ENCODE results near the gene PTK7. TPM values are rescaled to one million over a fixed set of nuclear protein-coding genes. Genes with fewer than 3 reads are reported as not detected.

Gene PTK7
- total RNA-seq, 6 donors from 2014 or later: 68.6 to 180 (median 89.4) TPM

DNA sequence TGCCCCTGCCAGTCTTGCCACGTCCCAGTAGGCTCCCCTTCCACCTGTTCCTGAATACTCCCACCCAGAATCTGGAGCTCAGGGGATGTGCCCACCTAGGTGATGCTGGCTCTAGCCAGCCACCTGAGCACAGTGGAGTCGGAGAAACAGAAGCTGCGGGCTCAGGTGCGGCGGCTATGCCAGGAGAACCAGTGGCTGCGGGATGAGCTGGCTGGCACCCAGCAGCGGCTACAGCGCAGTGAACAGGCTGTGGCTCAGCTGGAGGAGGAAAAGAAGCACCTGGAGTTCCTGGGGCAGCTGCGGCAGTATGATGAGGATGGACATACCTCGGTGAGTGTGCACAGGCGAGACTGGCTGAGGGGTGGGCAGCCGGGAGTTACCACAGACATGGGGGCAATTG lies 13.3 kb upstream of the PTK7 start:
- WGBS, 2 donors: 96 to 97% methylated on average over 11 to 12 of the region's 12 CpGs
- H3K9me3 ChIP-seq: no peaks in the 10 kb centered on the region
- peaks cover 20 to 27% (median 24%) of the 10 kb centered on the region in 4 donors for H3K4me1 ChIP-seq
- TF ChIP-seq, protein P1, sequence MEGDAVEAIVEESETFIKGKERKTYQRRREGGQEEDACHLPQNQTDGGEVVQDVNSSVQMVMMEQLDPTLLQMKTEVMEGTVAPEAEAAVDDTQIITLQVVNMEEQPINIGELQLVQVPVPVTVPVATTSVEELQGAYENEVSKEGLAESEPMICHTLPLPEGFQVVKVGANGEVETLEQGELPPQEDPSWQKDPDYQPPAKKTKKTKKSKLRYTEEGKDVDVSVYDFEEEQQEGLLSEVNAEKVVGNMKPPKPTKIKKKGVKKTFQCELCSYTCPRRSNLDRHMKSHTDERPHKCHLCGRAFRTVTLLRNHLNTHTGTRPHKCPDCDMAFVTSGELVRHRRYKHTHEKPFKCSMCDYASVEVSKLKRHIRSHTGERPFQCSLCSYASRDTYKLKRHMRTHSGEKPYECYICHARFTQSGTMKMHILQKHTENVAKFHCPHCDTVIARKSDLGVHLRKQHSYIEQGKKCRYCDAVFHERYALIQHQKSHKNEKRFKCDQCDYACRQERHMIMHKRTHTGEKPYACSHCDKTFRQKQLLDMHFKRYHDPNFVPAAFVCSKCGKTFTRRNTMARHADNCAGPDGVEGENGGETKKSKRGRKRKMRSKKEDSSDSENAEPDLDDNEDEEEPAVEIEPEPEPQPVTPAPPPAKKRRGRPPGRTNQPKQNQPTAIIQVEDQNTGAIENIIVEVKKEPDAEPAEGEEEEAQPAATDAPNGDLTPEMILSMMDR (IDR thresholded peaks at IDR 0.05): no peak
- no peak for TF ChIP-seq EP300 (IDR thresholded peaks at IDR 0.05)
- TF ChIP-seq POLR2A (IDR thresholded peaks at IDR 0.05): no peak
- TF ChIP-seq POLR2AphosphoS5 (IDR thresholded peaks at IDR 0.05): no peak
- H3K36me3 ChIP-seq: peaks cover 7 to 32% (median 17%) of the 10 kb centered on the region in 4 donors
- no peak for DNase-seq
- H3K27ac ChIP-seq: no peak overlapping the region
- no peak overlapping the region for H3K4me3 ChIP-seq
- no peaks in the 10 kb centered on the region for H3K27me3 ChIP-seq
- ATAC-seq (ENCODE audit: low FRiP score in 2 of 2): no peak

- 60 to 64% methylated on average over 6 of the region's 6 CpGs for WGBS, 2 donors
- no peaks in the 10 kb centered on the region for H3K4me1 ChIP-seq
- peak in 1 of 2 donors; percentile 39 for ATAC-seq (ENCODE audit: low FRiP score in 2 of 2)
- H3K36me3 ChIP-seq: peaks cover 7 to 49% (median 22%) of the 10 kb centered on the region in 4 donors
- H3K4me3 ChIP-seq: no peak overlapping the region
- H3K9me3 ChIP-seq: no peaks in the 10 kb centered on the region
- no peaks in the 10 kb centered on the region for H3K27me3 ChIP-seq
- TF ChIP-seq, protein P1 (IDR thresholded peaks at IDR 0.05): peak in 4 of 6 experiments; percentile 12 to 41 (median 28)
- TF ChIP-seq EP300 (IDR thresholded peaks at IDR 0.05) (no peak), POLR2AphosphoS5 (IDR thresholded peaks at IDR 0.05) (no peak)
- no peak for DNase-seq
- H3K27ac ChIP-seq: no peak overlapping the region
These were observed 6.0 kb upstream of the PTK7 start for GRCh38 chr6:43070028-43070632.

GRCh38 chr6:43074847-43075669 lies 1.1 kb upstream of the PTK7 start:
- peaks cover 11 to 25% (median 21%) of the 10 kb centered on the region in 4 donors for H3K4me1 ChIP-seq
- WGBS, 2 donors: 55 to 69% methylated on average over 4 to 6 of the region's 6 CpGs
- ATAC-seq (ENCODE audit: low FRiP score in 2 of 2) (peak; percentile 37 to 48), DNase-seq (no peak)
- no peak overlapping the region for H3K4me3 ChIP-seq
- peaks cover 0 to 10% (median 1%) of the 10 kb centered on the region in 4 donors for H3K27me3 ChIP-seq
- H3K36me3 ChIP-seq: peaks cover 0 to 32% (median 4%) of the 10 kb centered on the region in 4 donors
- H3K9me3 ChIP-seq: no peaks in the 10 kb centered on the region
- TF ChIP-seq EP300 (IDR thresholded peaks at IDR 0.05) (no peak), POLR2A (IDR thresholded peaks at IDR 0.05) (no peak), POLR2AphosphoS5 (IDR thresholded peaks at IDR 0.05) (peak in 1 of 2 donors; percentile 29)
- TF ChIP-seq, protein P1 (IDR thresholded peaks at IDR 0.05): no peak
- H3K27ac ChIP-seq: peak overlapping the region; percentile 48 to 86 (median 72)

DNA sequence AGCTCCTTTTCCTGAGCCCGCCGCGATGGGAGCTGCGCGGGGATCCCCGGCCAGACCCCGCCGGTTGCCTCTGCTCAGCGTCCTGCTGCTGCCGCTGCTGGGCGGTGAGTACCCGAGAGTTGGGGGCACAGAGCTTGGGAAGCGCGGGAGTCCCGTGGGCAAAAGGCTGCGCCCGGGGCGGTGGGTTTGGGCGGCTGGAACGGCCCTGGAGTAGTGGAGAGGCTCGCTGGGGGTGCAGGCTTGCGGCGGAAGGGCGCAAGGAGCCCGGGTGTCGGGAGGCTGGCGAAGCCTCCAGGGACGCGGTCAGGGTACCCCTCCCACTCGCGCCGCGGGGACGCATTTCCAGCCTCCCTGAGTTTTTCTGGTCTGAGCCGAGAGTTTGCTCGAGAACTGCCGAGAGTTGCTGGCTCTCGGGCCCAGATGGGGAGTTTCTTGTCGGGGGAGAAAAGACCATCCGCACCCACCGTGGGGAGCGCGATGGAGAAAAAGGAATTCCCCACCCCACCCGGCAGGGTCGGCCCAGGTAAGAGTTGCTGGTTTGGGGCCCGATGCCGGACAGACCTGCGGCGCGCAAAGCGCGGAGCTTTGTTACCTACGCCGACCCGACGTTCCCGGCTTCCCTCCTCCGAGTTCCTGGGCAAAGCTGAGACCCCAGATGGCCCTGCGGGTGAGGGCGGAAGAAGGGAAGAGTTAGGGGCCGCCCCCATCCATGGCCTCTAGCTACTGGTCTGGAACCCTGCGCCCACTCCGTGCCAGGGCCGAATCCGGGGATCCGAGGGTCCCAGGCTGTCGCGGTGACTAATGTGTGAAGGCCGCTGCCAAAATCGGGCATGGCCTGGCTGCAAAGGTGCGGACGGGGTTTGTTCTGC lies 584 bp downstream of the PTK7 start:
- Histone ChIP-seq H3K27ac (peak overlapping the region; percentile 37 to 86 (median 80)), H3K4me1 (peaks cover 11 to 25% (median 21%) of the 10 kb centered on the region in 4 donors), H3K36me3 (peaks cover 0 to 20% (median 3%) of the 10 kb centered on the region in 4 donors), H3K27me3 (peaks cover 0 to 10% (median 1%) of the 10 kb centered on the region in 4 donors), H3K9me3 (no peaks in the 10 kb centered on the region), H3K4me3 (peak overlapping the region; percentile 66 to 83 (median 69))
- TF ChIP-seq EP300 (IDR thresholded peaks at IDR 0.05): no peak
- TF ChIP-seq, protein P1 (IDR thresholded peaks at IDR 0.05): peak in 1 of 6 experiments; percentile 13
- no peak for TF ChIP-seq POLR2AphosphoS5 (IDR thresholded peaks at IDR 0.05)
- TF ChIP-seq POLR2A (IDR thresholded peaks at IDR 0.05): peak in 1 of 4 donors; percentile 13
- ATAC-seq (ENCODE audit: low FRiP score in 2 of 2) (peak; percentile 28 to 34), DNase-seq (peak; percentile 40 to 77)
- 1 to 2% methylated on average over 31 to 32 of the region's 72 CpGs for WGBS, 2 donors
